DMS79 (cell line): Measurements from ENCODE around the gene YARS2.

Experiments
- DNase-seq: peaks from one replicate; lab custom pipeline; 2025; lab: John Stamatoyannopoulos, UW

YARS2 gene

DNA sequence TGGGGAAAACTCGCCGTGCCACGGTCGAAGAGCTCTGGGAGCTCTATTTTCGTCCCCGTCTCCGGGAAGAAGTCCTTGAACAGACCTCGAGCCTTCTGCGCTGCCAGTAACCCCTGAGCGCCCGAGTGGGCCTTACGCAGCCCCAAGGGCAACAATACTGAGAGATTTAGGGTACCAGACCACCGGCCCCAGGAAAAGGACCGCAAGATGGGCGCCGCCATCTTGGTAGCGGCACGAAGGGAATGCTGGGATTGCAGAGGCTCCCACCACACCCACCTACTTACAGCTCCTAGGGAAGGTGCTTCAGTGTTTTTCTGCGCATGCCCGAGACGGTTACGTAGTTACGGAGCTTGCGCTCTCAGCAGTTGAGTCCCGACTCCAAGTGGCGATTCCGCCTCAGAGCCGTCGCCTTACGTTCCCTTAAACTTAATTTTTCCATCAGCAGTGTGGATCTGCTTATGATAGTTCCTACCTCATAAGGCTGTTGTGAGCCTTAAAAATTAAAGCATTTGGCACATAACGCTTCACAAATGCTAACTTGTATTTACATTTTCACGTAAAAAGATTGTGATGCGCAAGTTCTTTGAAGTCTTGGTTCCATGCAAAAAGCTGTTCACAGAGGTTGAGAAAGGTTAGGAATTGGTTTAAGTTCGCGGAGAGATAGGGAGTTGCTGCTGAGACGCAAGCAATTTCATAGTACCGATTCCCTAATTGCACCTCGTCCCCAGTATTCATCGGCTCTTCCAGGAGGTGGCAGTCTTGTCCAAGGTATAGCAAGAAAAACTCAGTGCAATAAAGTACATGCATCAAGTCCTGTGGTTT lies at the start of gene YARS2:
TSS of gene YARS2 (minus strand) at position 244 of the 822 bp plus-strand sequence. CDS start at position 221, 23 bp downstream.
- DNase-seq, result peak; percentile 94

DNA sequence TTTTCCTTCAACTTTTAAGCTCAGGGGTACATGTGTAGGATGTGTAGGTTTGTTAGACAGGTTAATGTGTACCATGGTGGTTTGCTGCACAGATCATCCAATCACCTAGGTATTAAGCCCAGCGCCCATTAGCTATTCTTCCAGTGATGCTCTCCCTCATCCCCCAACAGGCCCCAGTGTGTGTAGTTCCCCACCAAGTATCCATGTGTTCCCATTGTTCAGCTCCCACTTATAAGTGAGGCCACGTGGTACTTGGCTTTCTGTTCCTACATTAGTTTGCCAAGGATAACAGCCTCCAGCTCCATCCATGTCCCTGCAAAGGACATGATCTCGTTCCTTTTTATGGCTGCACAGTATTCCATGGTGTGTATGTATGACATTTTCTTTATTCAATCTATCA lies 48.6 kb upstream of the YARS2 start:
- DNase-seq, result no peak

- no peak for DNase-seq
These were observed 45.7 kb upstream of the YARS2 start for GRCh38 chr12:32801269-32801980.

GRCh38 chr12:32794281-32794680 lies 38.6 kb upstream of the YARS2 start:
- no peak for DNase-seq

DNA sequence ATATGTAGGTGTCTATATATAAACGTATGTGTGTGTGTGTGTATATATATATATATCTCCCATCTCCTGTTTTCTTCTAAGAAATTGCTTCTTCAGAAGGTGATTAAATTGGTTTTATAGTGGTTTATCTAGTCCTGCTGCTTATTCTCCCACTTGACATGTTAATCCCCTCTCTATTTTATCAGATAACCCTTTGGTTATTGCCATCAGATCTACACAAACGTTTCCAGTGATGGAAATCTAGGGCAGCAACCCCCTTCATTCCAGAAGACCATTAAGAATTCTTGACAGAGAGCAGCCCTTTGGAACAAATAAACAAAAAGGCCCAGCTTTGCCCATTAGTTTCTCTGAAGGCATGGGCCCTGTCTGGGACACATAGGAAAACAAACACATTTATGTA lies 34.2 kb upstream of the YARS2 start:
- DNase-seq, result no peak

- no peak for DNase-seq
These were observed 33.7 kb upstream of the YARS2 start for GRCh38 chr12:32789446-32789845.

DNA sequence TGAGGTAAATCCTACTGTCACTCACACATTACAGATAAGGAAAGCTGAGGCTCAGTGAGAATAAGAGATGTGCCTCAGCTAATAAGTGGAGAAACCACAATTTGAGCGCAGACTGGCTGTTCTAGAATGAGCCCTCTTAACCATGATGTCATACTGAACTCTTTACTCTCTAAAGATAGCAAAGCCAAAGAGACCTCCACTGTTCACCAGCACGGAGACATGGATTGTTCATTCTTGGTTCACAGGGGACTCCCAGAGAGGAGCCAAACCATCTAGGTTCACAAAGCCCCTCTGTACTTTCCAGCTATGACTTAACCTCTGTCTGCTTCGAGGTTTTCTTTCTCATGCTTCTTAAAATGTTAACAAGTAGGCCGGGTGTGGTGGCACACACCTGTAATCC lies 32.7 kb upstream of the YARS2 start:
- DNase-seq, result no peak

DNA sequence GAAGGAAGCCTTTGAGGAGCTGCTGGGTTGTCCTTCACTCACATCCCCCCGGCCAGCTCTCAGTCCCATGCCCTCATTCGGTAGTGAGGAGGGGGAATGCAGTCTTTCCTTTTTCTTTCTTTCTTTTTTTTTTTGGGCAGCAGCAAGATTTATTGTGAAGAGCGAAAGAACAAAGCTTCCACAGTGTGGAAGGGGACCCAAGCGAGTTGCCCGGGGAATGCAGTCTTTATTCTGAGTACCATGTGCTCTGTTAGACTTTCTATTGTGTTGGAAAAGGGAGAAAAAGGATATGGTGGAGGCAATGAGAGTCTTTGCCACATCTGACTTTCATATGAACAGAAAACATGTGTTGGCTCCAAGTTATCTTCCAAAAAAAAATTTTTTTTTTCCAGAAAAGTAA lies 29.9 kb upstream of the YARS2 start:
- DNase-seq, result no peak

GRCh38 chr12:32783029-32783428 lies 27.3 kb upstream of the YARS2 start:
- no peak for DNase-seq

GRCh38 chr12:32780071-32780470 lies 24.4 kb upstream of the YARS2 start:
- DNase-seq, result no peak

- no peak for DNase-seq
These were observed 22.0 kb upstream of the YARS2 start for GRCh38 chr12:32777691-32778175.

DNA sequence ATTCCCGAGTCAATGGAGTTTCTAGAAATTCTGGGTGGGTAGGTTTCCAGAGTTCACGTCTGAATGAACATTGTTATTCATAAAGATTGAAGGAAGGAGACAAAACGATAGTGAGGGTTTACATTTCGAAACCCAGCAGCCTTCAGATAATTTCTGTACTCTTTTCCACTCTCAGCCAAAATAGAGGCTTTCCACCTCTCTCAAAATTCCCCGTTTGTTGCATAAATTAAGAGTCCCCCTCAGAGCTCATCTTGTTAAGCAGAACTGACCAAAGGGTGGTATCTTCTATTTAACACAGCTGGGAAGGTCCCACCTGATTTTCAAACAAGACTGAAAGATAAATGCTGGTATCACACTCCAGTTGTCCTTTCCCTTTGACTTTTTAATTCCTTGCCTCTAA lies 21.5 kb upstream of the YARS2 start:
- DNase-seq, result no peak

DNA sequence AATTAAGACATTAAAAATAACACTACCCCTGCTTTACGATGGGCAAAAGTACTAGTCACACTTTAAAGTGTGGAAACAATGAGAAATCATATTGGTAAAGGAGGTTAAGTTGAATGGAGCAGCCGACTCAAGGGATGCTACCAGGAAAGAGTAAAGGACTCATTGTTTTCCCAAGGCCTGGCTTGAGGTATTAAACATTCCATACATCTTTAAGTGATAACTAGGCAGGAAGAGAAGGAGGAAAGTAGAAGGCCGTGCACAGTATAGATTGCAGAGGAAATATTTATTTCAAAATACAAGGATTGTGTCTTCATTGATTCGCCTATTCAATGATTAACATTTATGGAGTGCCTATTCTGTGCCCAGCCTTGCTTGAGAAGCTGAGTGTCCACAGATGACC lies 20.6 kb upstream of the YARS2 start:
- DNase-seq, result no peak

GRCh38 chr12:32773691-32774090 lies 18.0 kb upstream of the YARS2 start:
- DNase-seq, result no peak

DNA sequence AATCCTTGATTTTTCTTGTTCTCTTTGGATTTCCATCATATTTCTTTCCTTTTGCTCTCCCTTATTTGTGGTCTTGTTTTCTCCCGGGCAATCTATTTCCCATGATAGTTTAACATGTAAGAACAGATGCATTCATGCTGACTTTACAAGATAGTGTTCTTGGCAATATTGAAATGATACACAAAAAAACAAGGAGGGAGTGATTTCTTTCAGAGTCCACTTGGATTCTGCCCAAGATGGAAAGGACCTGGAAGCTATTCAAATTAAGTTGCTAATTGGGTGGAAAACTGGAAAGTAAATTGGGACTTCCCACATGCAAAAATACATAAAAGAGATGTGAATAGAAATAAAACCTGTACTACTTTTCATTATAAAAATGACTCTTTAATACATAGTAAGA lies 14.4 kb upstream of the YARS2 start:
- DNase-seq, result no peak

GRCh38 chr12:32768518-32768917 lies 12.8 kb upstream of the YARS2 start:
- DNase-seq, result no peak

DNA sequence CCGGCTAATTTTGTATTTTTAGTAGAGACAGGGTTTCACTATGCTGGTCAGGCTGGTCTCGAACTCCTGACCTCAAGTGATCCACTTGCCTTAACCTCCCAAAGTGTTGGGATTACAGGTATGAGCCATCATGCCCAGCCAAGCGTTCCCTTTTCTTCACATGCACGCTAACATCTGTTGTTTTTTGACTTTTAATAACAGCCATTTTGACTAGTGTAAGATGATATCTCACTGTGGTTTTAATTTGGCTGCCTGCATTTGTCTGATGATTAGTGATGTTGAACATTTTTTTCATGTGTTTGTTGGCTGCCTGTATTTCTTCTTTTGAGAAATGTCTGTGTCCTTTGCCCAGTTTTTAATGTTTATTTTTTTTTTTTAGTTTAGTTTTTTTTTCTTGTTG lies 10.2 kb upstream of the YARS2 start:
- DNase-seq, result no peak

DNA sequence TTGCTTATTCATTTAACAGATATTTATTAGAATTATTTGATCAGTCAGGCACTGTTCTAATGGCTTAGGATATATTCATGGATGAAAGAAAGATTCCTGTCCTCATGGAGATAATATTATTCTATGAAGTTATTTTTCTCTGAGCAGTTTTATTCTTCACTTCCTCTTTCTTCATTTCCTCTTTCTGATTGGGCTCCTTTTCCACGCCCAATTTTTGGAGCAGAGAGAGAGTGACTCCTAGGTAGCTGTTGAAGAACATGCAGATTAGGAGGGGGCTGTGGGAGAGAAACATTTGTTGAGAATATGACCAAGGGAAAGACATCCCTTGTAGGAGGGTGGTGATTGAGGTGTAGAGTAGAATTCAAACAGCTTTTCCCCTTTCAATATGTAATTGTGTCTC lies 6.0 kb upstream of the YARS2 start:
- no peak for DNase-seq

DNA sequence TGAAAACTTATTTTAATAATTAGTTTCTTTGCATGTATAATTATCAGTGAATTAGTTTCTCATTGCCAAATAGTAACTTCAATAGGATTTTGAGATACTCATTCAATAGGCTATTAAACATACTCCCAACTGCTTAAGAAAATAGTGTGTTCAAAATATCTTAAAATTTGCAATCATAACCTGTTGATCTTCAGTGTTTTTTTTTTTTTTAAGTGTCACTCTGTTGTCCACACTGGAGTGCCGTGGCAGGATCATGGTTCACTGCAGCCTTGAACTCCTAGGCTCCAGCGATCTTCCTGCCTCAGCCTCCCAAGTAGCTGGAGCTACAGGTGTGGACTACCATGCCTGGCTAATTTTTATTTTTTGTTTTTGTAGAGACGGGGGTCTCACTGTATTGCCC lies 1.5 kb upstream of the YARS2 start:
- DNase-seq, result no peak

DNA sequence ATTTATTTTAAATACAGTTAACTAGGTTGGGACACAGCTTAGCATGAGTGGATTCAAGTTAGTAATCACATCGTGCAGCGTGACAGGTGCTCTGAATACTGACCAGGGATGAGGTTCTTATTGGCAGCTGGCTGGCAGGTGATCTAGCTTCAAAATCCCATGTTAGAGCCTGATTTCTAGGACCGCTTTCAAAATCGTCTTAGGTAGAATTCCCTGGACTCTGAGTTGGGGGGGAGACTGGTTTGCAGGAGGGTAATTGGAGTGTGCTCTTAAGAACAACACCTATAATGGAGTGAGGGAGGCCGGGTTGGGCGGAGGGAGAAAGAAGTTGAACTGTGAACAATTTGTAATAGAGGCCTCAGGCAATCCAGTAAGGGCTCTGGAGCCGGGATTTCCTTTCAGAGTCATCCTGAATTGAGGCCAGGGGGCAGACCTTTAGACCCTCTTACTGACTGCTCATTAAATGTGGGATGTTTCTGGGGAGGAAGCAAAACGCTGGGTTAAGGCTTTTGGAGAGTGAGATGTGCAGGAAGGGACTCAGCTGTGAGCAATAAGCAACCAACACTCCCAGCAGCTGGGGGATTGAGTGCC lies 874 bp upstream of the YARS2 start:
- no peak for DNase-seq

DNA sequence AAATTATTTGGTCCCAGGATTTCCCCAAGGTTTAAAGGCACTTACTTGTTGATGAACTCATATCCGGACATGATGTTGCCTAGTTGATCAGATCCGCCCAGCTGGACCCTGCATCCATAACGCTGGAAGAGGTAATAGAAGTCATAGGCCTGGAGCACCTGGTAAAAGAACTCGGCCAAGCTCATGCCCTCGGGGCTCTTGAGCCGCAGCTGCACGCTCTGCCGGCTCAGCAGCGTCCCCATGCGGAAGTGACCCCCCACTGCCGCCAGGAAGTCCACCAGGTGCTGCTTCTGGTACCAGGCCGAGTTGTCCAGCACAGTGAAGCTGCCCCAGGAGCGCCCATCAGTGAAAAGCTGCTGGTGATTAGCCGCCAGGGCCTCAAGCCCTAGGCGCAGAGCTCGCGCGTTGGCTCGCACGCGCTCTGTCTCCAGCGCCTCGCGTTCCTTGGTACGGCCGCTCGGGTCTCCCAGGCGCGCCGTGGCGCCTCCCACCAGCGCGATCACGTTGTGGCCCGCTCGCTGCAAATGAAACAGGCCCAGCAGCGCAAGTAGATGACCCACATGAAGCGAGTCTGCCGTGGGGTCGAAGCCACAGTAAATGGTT lies 545 bp downstream of the YARS2 start:
- DNase-seq, result peak; percentile 37

DNA sequence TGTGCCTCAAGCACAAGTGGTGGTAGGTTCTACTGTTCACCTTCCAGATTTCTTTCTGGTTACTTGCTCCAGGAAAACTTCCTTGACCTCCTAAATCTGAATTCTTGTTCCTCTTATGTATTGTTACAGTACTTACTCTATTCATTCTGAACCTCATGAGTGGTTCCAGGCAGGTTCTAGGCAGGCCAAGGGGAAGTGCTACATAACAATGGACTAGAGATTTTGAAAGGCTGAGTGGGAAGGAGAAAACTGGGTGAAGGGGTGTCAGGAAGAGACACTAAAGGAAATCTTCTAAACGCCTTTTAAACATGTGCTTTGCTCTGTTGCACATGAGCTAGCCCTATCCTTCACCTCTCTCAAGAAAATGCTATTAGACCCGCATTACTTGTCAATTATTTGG lies 1.6 kb downstream of the YARS2 start:
- no peak for DNase-seq

- DNase-seq, result no peak
These were observed 2.1 kb downstream of the YARS2 start for GRCh38 chr12:32753605-32754004.
